Astrocyte (in vitro differentiated cells and primary cell): ENCODE measurements around the gene CYTH4. TPM values are rescaled to one million over a fixed set of nuclear protein-coding genes. Genes with fewer than 3 reads are reported as not detected.

Experiments used
- DNase-seq: peaks from one replicate; pipeline ENCODE4 v3.0.0-alpha.2; 2010; ENCODE audit warnings: low read depth
- FAIRE-seq: peaks from 2 replicates; lab custom pipeline; 2011; peaks lifted over from hg19 to GRCh38; lab: Jason Lieb, UNC
- H2AFZ ChIP-seq: 2 replicates; pipeline ENCODE4 v1.6.0; 2012; ENCODE audit warnings: low read depth, low read length, inconsistent platforms
- H3K27ac ChIP-seq: 2 replicates; pipeline ENCODE4 v1.5.1; 2011; ENCODE audit warnings: low read depth, low read length, inconsistent platforms
- H3K27me3 ChIP-seq: 2 replicates; pipeline ENCODE4 v1.6.0; 2011; ENCODE audit warnings: low read length, inconsistent platforms; ENCODE audit not compliant: insufficient read depth
- H3K36me3 ChIP-seq: 2 replicates; pipeline ENCODE4 v1.5.1; 2011; ENCODE audit warnings: low read length, inconsistent platforms; ENCODE audit not compliant: insufficient read depth
- H3K4me1 ChIP-seq: 2 replicates; pipeline ENCODE4 v1.5.1; 2011; ENCODE audit warnings: low read length, inconsistent platforms; ENCODE audit not compliant: insufficient read depth
- H3K4me2 ChIP-seq: 2 replicates; pipeline ENCODE4 v1.6.0; 2012; ENCODE audit warnings: low read length, inconsistent platforms
- H3K4me3 ChIP-seq: 2 replicates; pipeline ENCODE4 v1.5.1; 2011; ENCODE audit warnings: low read depth, mild to moderate bottlenecking, low read length, inconsistent platforms; ENCODE audit not compliant: insufficient read depth
- H3K79me2 ChIP-seq: 2 replicates; pipeline ENCODE4 v1.6.0; 2012; ENCODE audit warnings: mild to moderate bottlenecking, low read length, inconsistent platforms; ENCODE audit not compliant: insufficient read depth
- H3K9ac ChIP-seq: 2 replicates; pipeline ENCODE4 v1.6.0; 2012; ENCODE audit warnings: mild to moderate bottlenecking, low read length, inconsistent platforms
- H3K9me3 ChIP-seq: 2 replicates; pipeline ENCODE4 v1.5.1; 2012; ENCODE audit warnings: low read depth, mild to moderate bottlenecking, low read length, inconsistent platforms; ENCODE audit not compliant: insufficient read depth
- H4K20me1 ChIP-seq: 2 replicates; pipeline ENCODE4 v1.6.0; 2012; ENCODE audit warnings: low read length, inconsistent platforms; ENCODE audit not compliant: insufficient read depth
- H3K27ac Mint-ChIP-seq: one replicate; pipeline ENCODE4 v1.8.0; 2021; ENCODE audit warnings: mild to moderate bottlenecking, mixed read lengths; ENCODE audit not compliant: unreplicated experiment
- H3K27me3 Mint-ChIP-seq: one replicate; pipeline ENCODE4 v1.8.0; 2021; ENCODE audit warnings: low read depth, mixed read lengths; ENCODE audit not compliant: unreplicated experiment
- H3K36me3 Mint-ChIP-seq: one replicate; pipeline ENCODE4 v1.8.0; 2021; ENCODE audit warnings: low read depth, mixed read lengths; ENCODE audit not compliant: unreplicated experiment
- H3K4me1 Mint-ChIP-seq: one replicate; pipeline ENCODE4 v1.8.0; 2021; ENCODE audit warnings: low read depth, mixed read lengths; ENCODE audit not compliant: unreplicated experiment
- H3K4me3 Mint-ChIP-seq: one replicate; pipeline ENCODE4 v1.8.0; 2021; ENCODE audit warnings: mild to moderate bottlenecking, moderate library complexity, mixed read lengths; ENCODE audit not compliant: unreplicated experiment
- H3K9me3 Mint-ChIP-seq: one replicate; pipeline ENCODE4 v1.8.0; 2021; ENCODE audit warnings: mild to moderate bottlenecking, mixed read lengths; ENCODE audit not compliant: unreplicated experiment
- EZH2 ChIP-seq: IDR thresholded peaks from 2 replicates; pipeline ENCODE4 v1.6.1; 2012; ENCODE audit warnings: mild to moderate bottlenecking, low read length, inconsistent platforms; ENCODE audit not compliant: insufficient read depth
- total RNA-seq: library from RNA; stranded (reverse); gene quantifications from 2 replicates; pipeline ENCODE4 v1.2.1, GENCODE V29; 2021
- TF ChIP-seq, protein P1 (sequence below): IDR thresholded peaks from 2 replicates; pipeline ENCODE4 v1.5.1; 2011; ENCODE audit warnings: low read depth, mild to moderate bottlenecking, inconsistent platforms, low read length, moderate library complexity; ENCODE audit not compliant: insufficient read depth

The CYTH4 gene
- total RNA-seq, 1 donor from 2014 or later: not detected

DNA sequence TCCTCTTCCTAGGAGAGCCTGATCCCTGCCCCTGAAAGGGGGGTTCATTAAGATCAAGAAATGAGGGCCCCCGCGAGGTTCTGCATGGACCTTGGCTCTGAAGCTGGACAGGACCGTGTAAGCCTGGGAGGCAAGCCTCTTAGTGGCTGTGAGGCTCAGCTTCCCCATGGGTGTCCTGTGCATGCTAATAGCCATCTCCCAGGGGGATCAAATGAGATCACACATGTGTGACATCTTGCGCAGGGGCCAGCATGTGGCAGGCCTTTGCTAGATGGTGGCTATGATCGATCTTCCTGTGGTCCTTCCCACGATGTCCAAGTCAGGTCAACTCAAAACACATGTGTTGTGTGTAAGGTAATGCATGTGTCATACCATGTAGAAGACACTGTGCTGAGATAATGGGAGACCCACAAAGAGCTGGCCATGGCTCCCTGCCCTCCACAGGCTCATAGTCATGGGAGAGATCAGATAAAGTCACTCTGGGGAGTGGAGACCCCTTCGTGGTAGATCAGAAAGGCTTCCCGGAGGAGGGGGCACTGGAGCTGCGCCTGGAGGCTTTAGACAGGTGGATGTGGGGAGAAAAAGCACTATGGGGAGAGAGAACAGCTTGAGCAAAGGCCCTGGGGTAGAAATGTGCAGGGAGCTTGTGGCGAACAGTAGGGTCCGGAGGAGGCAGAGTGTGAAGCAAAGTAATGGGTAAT, 41.9 kb upstream of the CYTH4 start:
- Mint-ChIP-seq H3K27me3 (peaks cover 11% of the 10 kb centered on the region), H3K27ac (no peak overlapping the region)

DNA sequence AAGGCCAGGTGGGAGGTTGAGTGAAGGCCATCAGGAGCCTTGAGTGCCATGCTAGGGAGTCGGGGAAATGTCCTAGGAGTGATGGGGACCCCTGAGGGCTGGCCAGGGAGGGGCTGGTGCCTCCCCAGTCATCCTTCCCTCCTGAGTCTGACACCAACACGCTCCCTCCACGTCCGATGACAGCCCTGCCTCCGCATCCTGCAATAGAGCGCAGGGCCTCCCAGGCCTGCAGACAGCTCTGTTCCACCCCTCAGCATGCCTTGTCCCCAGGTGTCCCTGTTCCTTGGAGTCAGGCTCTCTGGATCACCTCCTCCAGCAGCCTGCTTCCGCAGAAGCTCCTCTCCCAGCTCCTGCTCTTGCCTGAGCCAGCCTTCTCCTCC, 41.4 kb upstream of the CYTH4 start:
- H3K9ac ChIP-seq: no peak overlapping the region
- H3K36me3 ChIP-seq: no peaks in the 10 kb centered on the region
- H3K27ac ChIP-seq: no peak overlapping the region

More for the DNA sequence above, 41.9 kb upstream of the CYTH4 start:
- FAIRE-seq: no peak
- Histone ChIP-seq H4K20me1 (no peaks in the 10 kb centered on the region), H3K4me3 (no peak overlapping the region), H3K4me1 (peaks cover 32% of the 10 kb centered on the region), H2AFZ (no peak overlapping the region), H3K4me2 (no peak overlapping the region), H3K36me3 (no peaks in the 10 kb centered on the region), H3K9me3 (no peaks in the 10 kb centered on the region), H3K27ac (no peak overlapping the region), H3K79me2 (no peaks in the 10 kb centered on the region), H3K27me3 (no peaks in the 10 kb centered on the region), H3K9ac (no peak overlapping the region)
- Mint-ChIP-seq H3K9me3 (no peaks in the 10 kb centered on the region), H3K36me3 (no peaks in the 10 kb centered on the region), H3K4me1 (peaks cover 13% of the 10 kb centered on the region), H3K4me3 (no peak overlapping the region)
- DNase-seq: no peak
- TF ChIP-seq, protein P1, sequence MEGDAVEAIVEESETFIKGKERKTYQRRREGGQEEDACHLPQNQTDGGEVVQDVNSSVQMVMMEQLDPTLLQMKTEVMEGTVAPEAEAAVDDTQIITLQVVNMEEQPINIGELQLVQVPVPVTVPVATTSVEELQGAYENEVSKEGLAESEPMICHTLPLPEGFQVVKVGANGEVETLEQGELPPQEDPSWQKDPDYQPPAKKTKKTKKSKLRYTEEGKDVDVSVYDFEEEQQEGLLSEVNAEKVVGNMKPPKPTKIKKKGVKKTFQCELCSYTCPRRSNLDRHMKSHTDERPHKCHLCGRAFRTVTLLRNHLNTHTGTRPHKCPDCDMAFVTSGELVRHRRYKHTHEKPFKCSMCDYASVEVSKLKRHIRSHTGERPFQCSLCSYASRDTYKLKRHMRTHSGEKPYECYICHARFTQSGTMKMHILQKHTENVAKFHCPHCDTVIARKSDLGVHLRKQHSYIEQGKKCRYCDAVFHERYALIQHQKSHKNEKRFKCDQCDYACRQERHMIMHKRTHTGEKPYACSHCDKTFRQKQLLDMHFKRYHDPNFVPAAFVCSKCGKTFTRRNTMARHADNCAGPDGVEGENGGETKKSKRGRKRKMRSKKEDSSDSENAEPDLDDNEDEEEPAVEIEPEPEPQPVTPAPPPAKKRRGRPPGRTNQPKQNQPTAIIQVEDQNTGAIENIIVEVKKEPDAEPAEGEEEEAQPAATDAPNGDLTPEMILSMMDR: no peak
- no peak for TF ChIP-seq EZH2

More for the DNA sequence above, 41.4 kb upstream of the CYTH4 start:
- H3K27ac Mint-ChIP-seq: no peak overlapping the region
- H3K4me1 ChIP-seq: peaks cover 32% of the 10 kb centered on the region
- no peaks in the 10 kb centered on the region for H3K9me3 ChIP-seq
- TF ChIP-seq EZH2: no peak
- TF ChIP-seq, protein P1: no peak
- no peaks in the 10 kb centered on the region for H4K20me1 ChIP-seq
- H3K36me3 Mint-ChIP-seq: no peaks in the 10 kb centered on the region
- no peak overlapping the region for H3K4me2 ChIP-seq
- H3K4me3 ChIP-seq: no peak overlapping the region
- no peak overlapping the region for H2AFZ ChIP-seq
- H3K9me3 Mint-ChIP-seq: no peaks in the 10 kb centered on the region
- no peaks in the 10 kb centered on the region for H3K79me2 ChIP-seq
- FAIRE-seq (no peak), DNase-seq (no peak)
- peaks cover 11% of the 10 kb centered on the region for H3K27me3 Mint-ChIP-seq
- no peaks in the 10 kb centered on the region for H3K27me3 ChIP-seq
- H3K4me3 Mint-ChIP-seq: no peak overlapping the region
- H3K4me1 Mint-ChIP-seq: peaks cover 13% of the 10 kb centered on the region
